A549 (cell line): ENCODE measurements around the gene SCUBE1.

Source experiments
- FOSB ChIP-seq: fragments of 250-450 bp; sonication (Bioruptor Pico); IDR thresholded peaks from 2 replicates; pipeline ENCODE4 v1.5.0; 2020; ENCODE audit warnings: mild to moderate bottlenecking, moderate library complexity
- TF ChIP-seq, protein P1 (sequence below): fragments of 200-600 bp; sonication (generic); IDR thresholded peaks from 2 replicates; pipeline ENCODE4 v1.6.1; 2016; ENCODE audit warnings: antibody characterized with exemption, mild to moderate bottlenecking, moderate library complexity

DNA sequence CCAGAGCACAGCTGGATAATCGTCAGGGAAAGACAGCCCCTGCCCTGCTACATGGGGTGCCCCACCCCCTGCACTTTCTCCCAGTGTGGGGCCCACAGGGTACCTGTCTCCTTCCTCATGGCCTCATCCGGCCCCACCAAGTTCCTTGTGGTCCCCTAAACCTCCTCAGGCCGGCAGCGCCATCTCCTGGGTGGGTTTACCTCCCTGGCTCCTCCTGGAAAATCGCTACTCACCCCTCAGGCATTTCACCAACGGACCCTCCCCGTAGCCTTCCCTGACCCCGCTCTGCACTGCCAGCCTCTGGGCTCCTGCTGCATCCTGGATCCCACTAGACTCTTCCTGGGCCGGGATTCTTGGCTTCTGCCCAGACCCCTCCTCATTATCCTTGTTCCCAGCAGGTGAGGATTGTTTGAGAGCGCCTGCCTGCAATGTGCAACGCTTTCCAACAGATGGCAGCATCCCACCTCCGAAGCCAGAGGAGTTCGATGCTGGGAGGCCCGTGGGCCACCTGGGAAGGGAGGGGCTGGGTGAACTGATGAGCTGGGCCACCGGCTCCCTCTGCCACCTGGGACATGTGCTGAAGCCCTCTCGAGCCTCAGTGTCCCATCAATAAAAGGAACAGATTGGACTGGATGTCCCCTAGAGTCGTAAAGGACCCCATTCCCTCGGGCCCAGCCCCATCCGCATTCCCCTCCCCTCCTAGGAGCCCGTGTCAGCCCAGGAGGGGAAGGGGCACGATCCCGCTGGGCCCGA, 112.0 kb downstream of the SCUBE1 start:
- no peak for TF ChIP-seq FOSB (CRISPR knock-in tag)
- TF ChIP-seq, protein P1, sequence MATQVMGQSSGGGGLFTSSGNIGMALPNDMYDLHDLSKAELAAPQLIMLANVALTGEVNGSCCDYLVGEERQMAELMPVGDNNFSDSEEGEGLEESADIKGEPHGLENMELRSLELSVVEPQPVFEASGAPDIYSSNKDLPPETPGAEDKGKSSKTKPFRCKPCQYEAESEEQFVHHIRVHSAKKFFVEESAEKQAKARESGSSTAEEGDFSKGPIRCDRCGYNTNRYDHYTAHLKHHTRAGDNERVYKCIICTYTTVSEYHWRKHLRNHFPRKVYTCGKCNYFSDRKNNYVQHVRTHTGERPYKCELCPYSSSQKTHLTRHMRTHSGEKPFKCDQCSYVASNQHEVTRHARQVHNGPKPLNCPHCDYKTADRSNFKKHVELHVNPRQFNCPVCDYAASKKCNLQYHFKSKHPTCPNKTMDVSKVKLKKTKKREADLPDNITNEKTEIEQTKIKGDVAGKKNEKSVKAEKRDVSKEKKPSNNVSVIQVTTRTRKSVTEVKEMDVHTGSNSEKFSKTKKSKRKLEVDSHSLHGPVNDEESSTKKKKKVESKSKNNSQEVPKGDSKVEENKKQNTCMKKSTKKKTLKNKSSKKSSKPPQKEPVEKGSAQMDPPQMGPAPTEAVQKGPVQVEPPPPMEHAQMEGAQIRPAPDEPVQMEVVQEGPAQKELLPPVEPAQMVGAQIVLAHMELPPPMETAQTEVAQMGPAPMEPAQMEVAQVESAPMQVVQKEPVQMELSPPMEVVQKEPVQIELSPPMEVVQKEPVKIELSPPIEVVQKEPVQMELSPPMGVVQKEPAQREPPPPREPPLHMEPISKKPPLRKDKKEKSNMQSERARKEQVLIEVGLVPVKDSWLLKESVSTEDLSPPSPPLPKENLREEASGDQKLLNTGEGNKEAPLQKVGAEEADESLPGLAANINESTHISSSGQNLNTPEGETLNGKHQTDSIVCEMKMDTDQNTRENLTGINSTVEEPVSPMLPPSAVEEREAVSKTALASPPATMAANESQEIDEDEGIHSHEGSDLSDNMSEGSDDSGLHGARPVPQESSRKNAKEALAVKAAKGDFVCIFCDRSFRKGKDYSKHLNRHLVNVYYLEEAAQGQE, result no peak
